HepG2 (cell line): ENCODE measurements around the gene SP3. TPM values are rescaled to one million over a fixed set of nuclear protein-coding genes. Genes with fewer than 3 reads are reported as not detected.
A peak's percentile ranks its signal among the peaks of the same experiment; 100 is the strongest.

ENCODE experiments used
- ATAC-seq: fragments of 200-7000 bp; cut with Tn5 transposase; 3 replicates; pipeline ENCODE4 v1.9.1; 2020; ENCODE audit warnings: mild to moderate bottlenecking, moderate library complexity
- BruUV-seq: library from RNA; stranded (reverse); fragments of 400-500 nt; replicated peaks from 2 replicates; lab custom pipeline; 2021; lab: Mats Ljungman, UMichigan
- CTCF ChIA-PET: fragments of 300-600 bp; formaldehyde crosslinking; extraction: SDS; loops from one replicate; lab custom pipeline; 2021; ENCODE audit warnings: low total read pairs, inconsistent platforms, low intra/inter-chr PET ratio; lab: Yijun Ruan, JAX
- POLR2A ChIA-PET: fragments of 350-600 bp; sonication (Branson Sonifier 250); formaldehyde crosslinking; loops from one replicate; lab custom pipeline; 2020; ENCODE audit warnings: antibody characterized with exemption, inconsistent platforms; lab: Yijun Ruan, JAX
- DNase-seq: peaks from one replicate; pipeline ENCODE4 v3.0.0-alpha.2; 2015; ENCODE audit warnings: low spot score
- FAIRE-seq: peaks from 3 replicates; lab custom pipeline; 2011; peaks lifted over from hg19 to GRCh38; lab: Jason Lieb, UNC
- H2AFZ ChIP-seq: one replicate; pipeline ENCODE4 v1.6.1; 2011; ENCODE audit warnings: low read length, inconsistent platforms
- H3K27ac ChIP-seq: fragments of 300-600 bp; 3 replicates; pipeline ENCODE4 v1.8.0; 2011; ENCODE audit warnings: mixed run types, mild to moderate bottlenecking, mixed read lengths, low read length, inconsistent platforms; ENCODE audit not compliant: insufficient read depth; ENCODE audit errors: extremely low read length
- H3K27me3 ChIP-seq, 2 experiments: fragments of 200-600 bp in 1 of 2; 2 replicates in 1 of 2; 3 replicates in 1 of 2; pipeline versions ENCODE4 v1.6.0 to v1.8.0; 2011; ENCODE audit warnings: low read length in 2 of 2, mild to moderate bottlenecking in 2 of 2, moderate library complexity in 2 of 2, inconsistent platforms in 1 of 2; ENCODE audit not compliant: insufficient read depth in 2 of 2, control insufficient read depth in 1 of 2
- H3K36me3 ChIP-seq, 2 experiments: fragments of 200-600 bp in 1 of 2; replicated peaks in 1 of 2; 2 replicates in 1 of 2; 3 replicates in 1 of 2; pipeline versions ENCODE4 v1.5.1 to v1.8.0; 2011; ENCODE audit warnings: low read length in 2 of 2, inconsistent platforms in 1 of 2; ENCODE audit not compliant: insufficient read depth in 2 of 2, control insufficient read depth in 1 of 2
- H3K4me1 ChIP-seq: 2 replicates; pipeline ENCODE4 v1.5.1; 2012; ENCODE audit warnings: low read length, inconsistent platforms; ENCODE audit not compliant: insufficient read depth
- H3K4me2 ChIP-seq: 2 replicates; pipeline ENCODE4 v1.6.0; 2011; ENCODE audit warnings: low read depth, low read length, inconsistent platforms
- H3K4me3 ChIP-seq, 3 experiments: fragments of 200-600 bp in 1 of 3; sonication (generic), shearing (Covaris generic) in 1 of 3; replicated peaks in 1 of 3; 2 replicates each; pipeline ENCODE4 v1.5.1; 2011 to 2016; ENCODE audit warnings: low read length in 3 of 3, inconsistent platforms in 2 of 3, low read depth in 2 of 3, mild to moderate bottlenecking in 2 of 3, control low read depth in 1 of 3, mixed read lengths in 1 of 3; ENCODE audit not compliant: insufficient read depth in 1 of 3
- H3K79me2 ChIP-seq: one replicate; pipeline ENCODE4 v1.6.1; 2011; ENCODE audit warnings: low read length, inconsistent platforms; ENCODE audit not compliant: insufficient read depth
- H3K9ac ChIP-seq: 2 replicates; pipeline ENCODE4 v1.6.0; 2011; ENCODE audit warnings: mild to moderate bottlenecking, low read depth, low read length, inconsistent platforms; ENCODE audit not compliant: insufficient read depth
- H3K9me3 ChIP-seq: 2 replicates; pipeline ENCODE4 v1.5.1; 2012; ENCODE audit warnings: mild to moderate bottlenecking, low read length
- H4K20me1 ChIP-seq: 2 replicates; pipeline ENCODE4 v1.6.0; 2011; ENCODE audit warnings: inconsistent platforms, mild to moderate bottlenecking, low read length, moderate library complexity; ENCODE audit not compliant: insufficient read depth
- AHR ChIP-seq: IDR thresholded peaks from 2 replicates; pipeline ENCODE4 v1.6.1; 2018; ENCODE audit warnings: missing genetic modification reagents, missing compliant biosample characterization
- FOXJ3 ChIP-seq: sonication (generic); formaldehyde crosslinking; IDR thresholded peaks from 2 replicates; pipeline ENCODE4 v1.4.0; 2020; ENCODE audit warnings: missing genetic modification reagents, mild to moderate bottlenecking, borderline replicate concordance
- KLF6 ChIP-seq: IDR thresholded peaks from 2 replicates; pipeline ENCODE4 v1.8.0; 2016; ENCODE audit warnings: missing biosample characterization, missing genetic modification reagents
- MIER3 ChIP-seq: IDR thresholded peaks from 2 replicates; pipeline ENCODE4 v1.6.1; 2016; ENCODE audit warnings: missing compliant biosample characterization, borderline replicate concordance
- SALL2 ChIP-seq: sonication (generic); formaldehyde crosslinking; IDR thresholded peaks from 2 replicates; pipeline ENCODE4 v1.8.1; 2023; ENCODE audit warnings: mild to moderate bottlenecking, missing genetic modification reagents, inconsistent platforms
- ZC3H13 ChIP-seq: sonication (generic); formaldehyde crosslinking; IDR thresholded peaks from 2 replicates; pipeline ENCODE4 v1.8.1; 2023; ENCODE audit warnings: mild to moderate bottlenecking, missing genetic modification reagents, moderate library complexity
- ZNF556 ChIP-seq: sonication (generic); formaldehyde crosslinking; IDR thresholded peaks from 2 replicates; pipeline ENCODE4 v1.4.0; 2020; ENCODE audit warnings: mild to moderate bottlenecking, missing genetic modification reagents, borderline replicate concordance
- WGBS: methylation state at CpG from one replicate; pipeline ENCODE4 v1.1.6; 2017; ENCODE audit warnings: low lambda C conversion rate; 5-methylcytosine and 5-hydroxymethylcytosine counted together
- in situ Hi-C: cut with HindIII; loops from 2 replicates; pipeline ENCODE4 v1.10.0; 2017; ENCODE audit warnings: low pct_unique_long_range_greater_than_20kb; ENCODE audit not compliant: extremely low pct_ligation_motif_present
- intact Hi-C: fragments of 100-400 bp; cut with micrococcal nuclease; formaldehyde crosslinking; loops from one replicate; pipeline ENCODE4 v1.10.0; 2022; ENCODE audit not compliant: unreplicated experiment
- polyA plus RNA-seq, 8 experiments: library from polyadenylated mRNA; depleted of rRNA in 3 of 8; stranded (reverse) in 7 of 8; unstranded in 1 of 8; fragments of >200 nt; fragmentation: Illumina TruSeq in 4 of 8; extraction: Trizol in 4 of 8; gene quantifications; 2 replicates each; pipeline versions ENCODE4 v1.2.1 to v1.2.3, GENCODE V29; 2011 to 2016; ENCODE audit warnings: low read depth in 4 of 8, missing spikeins in 1 of 8, mixed read lengths in 1 of 8; ENCODE audit not compliant: insufficient read depth in 1 of 8
- total RNA-seq, 5 experiments: library from RNA; depleted of rRNA; stranded (reverse); fragments of >200 nt; fragmentation: Illumina TruSeq; extraction: Trizol; gene quantifications; 2 replicates each; pipeline ENCODE4 v1.2.3, GENCODE V29; 2016; ENCODE audit warnings: low read depth in 1 of 5
- TF ChIP-seq, protein P1 (sequence below): IDR thresholded peaks from 2 replicates; pipeline ENCODE4 v1.6.1; 2016; ENCODE audit warnings: control low read depth
- TF ChIP-seq, protein P2 (sequence below): sonication (generic); formaldehyde crosslinking; IDR thresholded peaks from 2 replicates; pipeline ENCODE4 v1.5.0; 2020; ENCODE audit warnings: mild to moderate bottlenecking, missing genetic modification reagents, borderline replicate concordance
- TF ChIP-seq, protein P3 (sequence below): sonication (generic); formaldehyde crosslinking; IDR thresholded peaks from 2 replicates; pipeline ENCODE4 v1.5.0; 2020; ENCODE audit warnings: missing genetic modification reagents

Gene SP3
- total and polyA plus RNA-seq, 2 of the 13 experiments (the other 11 are each of a cell fraction or from before 2014, with no cell fraction given): 57.3 to 132 TPM

DNA sequence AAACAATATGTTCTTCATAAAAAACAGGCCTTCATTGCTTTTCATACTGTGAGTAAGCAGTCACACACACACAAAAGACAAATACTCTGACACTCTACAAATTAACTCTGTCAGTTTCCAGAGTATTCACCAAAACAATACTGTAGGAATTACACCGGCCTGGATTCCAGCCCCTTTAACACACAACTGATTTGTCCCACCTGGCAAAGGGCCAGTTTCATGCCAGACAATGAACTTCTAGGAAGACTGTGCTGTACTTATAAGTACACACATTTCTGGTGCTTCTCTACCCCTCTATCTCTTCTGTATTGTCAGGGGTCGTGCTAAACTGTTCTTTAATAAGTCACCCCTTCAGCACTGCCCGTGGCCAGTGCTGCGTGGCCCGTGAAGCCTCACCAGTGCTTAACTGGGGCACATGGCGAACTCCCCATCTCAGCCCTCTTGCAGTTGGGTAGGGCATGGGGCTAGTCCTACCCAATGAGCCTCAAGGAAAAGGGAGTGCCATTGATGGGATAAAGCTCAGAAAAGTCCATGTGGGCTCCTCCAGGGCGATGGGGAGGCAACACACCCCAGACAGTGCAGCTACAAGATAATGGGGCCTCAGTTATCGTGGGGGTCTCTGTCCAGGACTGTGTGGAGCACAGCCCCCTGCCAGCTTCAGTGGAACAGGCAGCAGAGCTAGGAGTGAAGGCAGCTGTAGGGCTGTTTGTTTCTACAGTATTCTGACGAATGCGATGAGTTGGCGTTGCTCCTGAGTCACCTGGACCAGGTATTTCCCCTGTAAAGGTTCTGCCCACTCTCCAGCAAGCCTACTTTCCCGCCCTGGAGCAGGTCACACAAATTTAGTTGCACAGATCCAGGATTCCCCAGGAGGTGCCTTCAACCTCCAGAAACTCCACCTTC is 99.0 kb downstream of the SP3 start:
- intact Hi-C loops (no loop called here), in situ Hi-C loops (no loop called here)
- Histone ChIP-seq H3K4me2 (no peak overlapping the region), H3K36me3 (no peaks in the 10 kb centered on the region), H3K4me3 (no peak overlapping the region), H3K9me3 (no peaks in the 10 kb centered on the region), H3K27me3 (peaks cover 5 to 52% of the 10 kb centered on the region in 2 experiments; a peak in 4 of 5 replicates), H4K20me1 (no peaks in the 10 kb centered on the region), H3K4me1 (no peaks in the 10 kb centered on the region), H2AFZ (no peak overlapping the region), H3K79me2 (no peaks in the 10 kb centered on the region), H3K27ac (no peak overlapping the region), H3K9ac (no peak overlapping the region)
- ATAC-seq (no peak), DNase-seq (no peak), FAIRE-seq (no peak)
- CTCF ChIA-PET: no interaction called here
- POLR2A ChIA-PET: no interaction called here
- WGBS: 13% methylated on average over 9 of the region's 12 CpGs
- no TSS peak for BruUV-seq
- TF ChIP-seq, protein P1, sequence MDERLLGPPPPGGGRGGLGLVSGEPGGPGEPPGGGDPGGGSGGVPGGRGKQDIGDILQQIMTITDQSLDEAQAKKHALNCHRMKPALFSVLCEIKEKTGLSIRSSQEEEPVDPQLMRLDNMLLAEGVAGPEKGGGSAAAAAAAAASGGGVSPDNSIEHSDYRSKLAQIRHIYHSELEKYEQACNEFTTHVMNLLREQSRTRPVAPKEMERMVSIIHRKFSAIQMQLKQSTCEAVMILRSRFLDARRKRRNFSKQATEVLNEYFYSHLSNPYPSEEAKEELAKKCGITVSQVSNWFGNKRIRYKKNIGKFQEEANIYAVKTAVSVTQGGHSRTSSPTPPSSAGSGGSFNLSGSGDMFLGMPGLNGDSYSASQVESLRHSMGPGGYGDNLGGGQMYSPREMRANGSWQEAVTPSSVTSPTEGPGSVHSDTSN (CRISPR knock-in tag): no peak
- TF ChIP-seq ZNF556 (CRISPR knock-in tag): 0 out of 2 replicates have a peak, but pooled peaks have one; percentile 23

DNA sequence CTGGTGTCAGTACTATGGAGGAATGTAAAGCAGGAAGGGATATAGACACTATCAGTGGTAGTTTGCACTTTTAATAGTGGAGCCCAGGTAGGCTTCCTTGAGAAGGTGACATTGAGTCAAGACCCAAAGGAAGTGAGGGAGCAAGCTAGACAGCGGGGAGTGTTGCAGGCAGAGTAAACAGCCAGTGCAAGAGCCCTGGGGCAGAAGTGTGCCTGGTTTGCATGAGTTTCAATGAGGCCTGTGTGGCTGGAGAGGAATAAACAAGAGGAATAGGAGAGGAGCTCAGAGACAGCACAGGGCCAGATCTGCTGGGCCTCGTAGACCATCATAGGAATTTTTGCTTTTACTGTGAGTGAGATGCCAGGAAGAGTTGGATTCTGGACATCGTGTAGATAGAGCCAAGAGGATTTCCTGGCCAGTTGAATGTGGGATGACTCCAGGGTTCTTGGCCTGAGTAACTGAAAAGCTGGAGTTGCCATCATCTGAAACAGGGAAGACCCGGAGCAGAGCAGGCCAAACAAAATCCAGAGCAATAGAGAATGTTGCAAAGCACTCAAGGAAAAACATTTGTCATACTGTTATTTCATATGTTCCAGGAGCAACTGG is 102.5 kb downstream of the SP3 start:
- CTCF ChIA-PET: no interaction called here
- no peak for TF ChIP-seq SALL2 (CRISPR knock-in tag)
- TF ChIP-seq MIER3: no peak
- TF ChIP-seq, protein P2, sequence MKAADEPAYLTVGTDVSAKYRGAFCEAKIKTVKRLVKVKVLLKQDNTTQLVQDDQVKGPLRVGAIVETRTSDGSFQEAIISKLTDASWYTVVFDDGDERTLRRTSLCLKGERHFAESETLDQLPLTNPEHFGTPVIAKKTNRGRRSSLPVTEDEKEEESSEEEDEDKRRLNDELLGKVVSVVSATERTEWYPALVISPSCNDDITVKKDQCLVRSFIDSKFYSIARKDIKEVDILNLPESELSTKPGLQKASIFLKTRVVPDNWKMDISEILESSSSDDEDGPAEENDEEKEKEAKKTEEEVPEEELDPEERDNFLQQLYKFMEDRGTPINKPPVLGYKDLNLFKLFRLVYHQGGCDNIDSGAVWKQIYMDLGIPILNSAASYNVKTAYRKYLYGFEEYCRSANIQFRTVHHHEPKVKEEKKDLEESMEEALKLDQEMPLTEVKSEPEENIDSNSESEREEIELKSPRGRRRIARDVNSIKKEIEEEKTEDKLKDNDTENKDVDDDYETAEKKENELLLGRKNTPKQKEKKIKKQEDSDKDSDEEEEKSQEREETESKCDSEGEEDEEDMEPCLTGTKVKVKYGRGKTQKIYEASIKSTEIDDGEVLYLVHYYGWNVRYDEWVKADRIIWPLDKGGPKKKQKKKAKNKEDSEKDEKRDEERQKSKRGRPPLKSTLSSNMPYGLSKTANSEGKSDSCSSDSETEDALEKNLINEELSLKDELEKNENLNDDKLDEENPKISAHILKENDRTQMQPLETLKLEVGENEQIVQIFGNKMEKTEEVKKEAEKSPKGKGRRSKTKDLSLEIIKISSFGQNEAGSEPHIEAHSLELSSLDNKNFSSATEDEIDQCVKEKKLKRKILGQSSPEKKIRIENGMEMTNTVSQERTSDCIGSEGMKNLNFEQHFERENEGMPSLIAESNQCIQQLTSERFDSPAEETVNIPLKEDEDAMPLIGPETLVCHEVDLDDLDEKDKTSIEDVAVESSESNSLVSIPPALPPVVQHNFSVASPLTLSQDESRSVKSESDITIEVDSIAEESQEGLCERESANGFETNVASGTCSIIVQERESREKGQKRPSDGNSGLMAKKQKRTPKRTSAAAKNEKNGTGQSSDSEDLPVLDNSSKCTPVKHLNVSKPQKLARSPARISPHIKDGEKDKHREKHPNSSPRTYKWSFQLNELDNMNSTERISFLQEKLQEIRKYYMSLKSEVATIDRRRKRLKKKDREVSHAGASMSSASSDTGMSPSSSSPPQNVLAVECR (CRISPR knock-in tag): no peak
- no peak for TF ChIP-seq AHR
- TF ChIP-seq ZC3H13 (CRISPR knock-in tag): no peak
- TF ChIP-seq KLF6 (CRISPR knock-in tag): no peak
- TF ChIP-seq FOXJ3 (CRISPR knock-in tag): no peak
- TF ChIP-seq, protein P3, sequence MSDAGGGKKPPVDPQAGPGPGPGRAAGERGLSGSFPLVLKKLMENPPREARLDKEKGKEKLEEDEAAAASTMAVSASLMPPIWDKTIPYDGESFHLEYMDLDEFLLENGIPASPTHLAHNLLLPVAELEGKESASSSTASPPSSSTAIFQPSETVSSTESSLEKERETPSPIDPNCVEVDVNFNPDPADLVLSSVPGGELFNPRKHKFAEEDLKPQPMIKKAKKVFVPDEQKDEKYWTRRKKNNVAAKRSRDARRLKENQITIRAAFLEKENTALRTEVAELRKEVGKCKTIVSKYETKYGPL (CRISPR knock-in tag): no peak

More for the DNA sequence above, 102.5 kb downstream of the SP3 start:
- Histone ChIP-seq H3K9ac (no peak overlapping the region), H3K4me1 (no peaks in the 10 kb centered on the region), H3K27ac (no peak overlapping the region), H3K4me2 (no peak overlapping the region), H3K36me3 (no peaks in the 10 kb centered on the region), H3K9me3 (no peaks in the 10 kb centered on the region), H3K27me3 (peaks cover 5 to 60% of the 10 kb centered on the region in 2 experiments; a peak in 4 of 5 replicates), H2AFZ (no peak overlapping the region), H4K20me1 (no peaks in the 10 kb centered on the region), H3K4me3 (no peak overlapping the region), H3K79me2 (no peaks in the 10 kb centered on the region)
- 23% methylated on average over 4 of the region's 4 CpGs for WGBS
- no peak for ATAC-seq
- FAIRE-seq: no peak
- intact Hi-C loops (no loop called here), in situ Hi-C loops (no loop called here)
- DNase-seq: no peak
- POLR2A ChIA-PET: no interaction called here
- BruUV-seq: no TSS peak
